ENCODE measurements around the gene TP53BP2. TPM values are rescaled to one million over a fixed set of nuclear protein-coding genes. Genes with fewer than 3 reads are reported as not detected.
A peak's percentile ranks its signal among the peaks of the same experiment; 100 is the strongest.

Gene TP53BP2
- total and polyA plus RNA-seq, 5 donors from 2014 or later = 7.4 to 93.5 (median 8.2) TPM

DNA sequence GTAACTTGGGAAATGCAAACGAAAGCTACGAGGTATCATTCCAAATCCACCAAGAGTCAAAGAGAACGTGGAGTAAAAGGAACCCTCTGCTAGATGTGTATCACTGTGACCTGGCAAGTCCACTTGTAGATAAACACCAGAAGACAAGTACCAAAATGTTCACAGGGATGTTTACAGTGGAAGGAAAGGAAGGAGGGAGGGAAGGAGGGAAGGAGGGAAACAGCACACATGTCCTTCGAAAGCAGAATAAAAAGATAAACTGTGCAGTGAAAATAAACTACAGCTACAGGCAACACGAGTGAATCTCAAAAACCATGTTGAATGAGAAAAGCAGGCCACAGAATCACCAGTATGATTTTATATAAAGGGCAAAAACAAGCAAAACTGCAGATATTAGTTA, 59.9 kb downstream of the TP53BP2 start:
- H3K27ac ChIP-seq (ENCODE audit: insufficient read depth, low read length, poor library complexity, severe bottlenecking) = no peak overlapping the region
- no peak for ATAC-seq (ENCODE audit: low read depth in 2 of 2)
- no peaks in the 10 kb centered on the region for H3K27me3 Mint-ChIP-seq
- no peak for DNase-seq
- peaks cover 23% of the 10 kb centered on the region for H3K36me3 ChIP-seq (ENCODE audit: control insufficient read depth, insufficient read depth, low read length)
- no peaks in the 10 kb centered on the region for H3K9me3 Mint-ChIP-seq
- no peak overlapping the region for H3K4me3 ChIP-seq (ENCODE audit: low read depth, low read length)
- H3K27ac Mint-ChIP-seq = peak overlapping the region in 1 of 3 donors; percentile 53
- no peaks in the 10 kb centered on the region for H3K9me3 ChIP-seq (ENCODE audit: control insufficient read depth in 2 of 2, low read length in 2 of 2)
- H3K4me3 Mint-ChIP-seq = no peak overlapping the region
- H3K36me3 Mint-ChIP-seq = peaks cover 22% of the 10 kb centered on the region
- H3K4me1 ChIP-seq (ENCODE audit: control insufficient read depth, insufficient read depth, low read length, poor library complexity, severe bottlenecking) = no peaks in the 10 kb centered on the region
- no peaks in the 10 kb centered on the region for H3K27me3 ChIP-seq (ENCODE audit: control insufficient read depth, insufficient read depth, low read length)
- H3K4me1 Mint-ChIP-seq = peaks cover 0 to 3% (median 0%) of the 10 kb centered on the region in 4 donors

DNA sequence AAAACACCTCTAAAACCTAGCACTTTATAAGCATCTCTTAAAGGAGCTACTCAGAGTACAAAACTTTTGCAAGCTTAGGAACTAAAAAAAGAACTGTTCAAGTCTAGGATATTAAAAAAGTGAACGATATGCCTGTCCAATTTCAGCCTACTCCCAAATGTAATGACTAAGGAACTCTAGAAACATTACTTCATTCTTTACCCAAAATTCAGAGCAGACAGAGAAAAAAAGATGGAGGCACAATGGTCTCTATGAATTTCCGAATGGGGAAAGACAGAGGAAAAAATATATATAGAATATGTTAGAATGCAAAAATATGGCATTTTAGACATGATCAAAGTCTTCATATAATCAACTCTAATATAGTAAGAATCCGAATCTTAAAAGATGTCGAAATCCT, 61.2 kb downstream of the TP53BP2 start:
- Histone ChIP-seq H3K36me3 (ENCODE audit: control insufficient read depth, insufficient read depth, low read length) (peaks cover 33% of the 10 kb centered on the region), H3K9me3 (ENCODE audit: control insufficient read depth in 2 of 2, low read length in 2 of 2) (no peaks in the 10 kb centered on the region), H3K4me1 (ENCODE audit: control insufficient read depth, insufficient read depth, low read length, poor library complexity, severe bottlenecking) (no peaks in the 10 kb centered on the region), H3K27ac (ENCODE audit: insufficient read depth, low read length, poor library complexity, severe bottlenecking) (no peak overlapping the region), H3K27me3 (ENCODE audit: control insufficient read depth, insufficient read depth, low read length) (no peaks in the 10 kb centered on the region), H3K4me3 (ENCODE audit: low read depth, low read length) (no peak overlapping the region)
- DNase-seq (no peak), ATAC-seq (ENCODE audit: low read depth in 2 of 2) (no peak)
- Mint-ChIP-seq H3K27me3 (no peaks in the 10 kb centered on the region), H3K27ac (no peak overlapping the region), H3K4me3 (no peak overlapping the region), H3K4me1 (peaks cover 0 to 6% (median 0%) of the 10 kb centered on the region in 4 donors), H3K9me3 (no peaks in the 10 kb centered on the region), H3K36me3 (peaks cover 22% of the 10 kb centered on the region)

DNA sequence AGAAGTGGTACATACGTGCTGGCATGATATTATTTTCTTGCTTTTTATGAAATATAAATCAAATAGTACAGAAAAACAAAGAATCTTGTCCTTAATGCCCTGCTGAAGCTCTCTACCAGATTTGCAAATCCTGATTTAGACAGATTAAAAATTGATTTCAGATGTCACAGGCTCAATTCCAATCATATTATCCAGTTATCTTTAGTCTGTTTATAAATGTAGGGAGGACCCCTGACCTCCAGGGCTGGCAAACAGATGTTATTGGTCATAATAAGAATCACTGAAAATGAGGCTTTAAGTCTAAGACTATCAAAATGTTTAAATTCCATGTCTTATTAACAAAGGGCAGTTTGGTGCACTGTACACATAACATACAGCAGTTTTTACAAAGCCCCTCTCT, 62.1 kb downstream of the TP53BP2 start:
- Mint-ChIP-seq H3K27me3 (no peaks in the 10 kb centered on the region), H3K4me3 (no peak overlapping the region), H3K4me1 (peaks cover 0 to 6% (median 0%) of the 10 kb centered on the region in 4 donors), H3K27ac (peak overlapping the region in 1 of 3 donors; percentile 21), H3K36me3 (peaks cover 21% of the 10 kb centered on the region), H3K9me3 (no peaks in the 10 kb centered on the region)
- Histone ChIP-seq H3K27me3 (ENCODE audit: control insufficient read depth, insufficient read depth, low read length) (no peaks in the 10 kb centered on the region), H3K27ac (ENCODE audit: insufficient read depth, low read length, poor library complexity, severe bottlenecking) (no peak overlapping the region), H3K4me3 (ENCODE audit: low read depth, low read length) (no peak overlapping the region), H3K36me3 (ENCODE audit: control insufficient read depth, insufficient read depth, low read length) (peaks cover 35% of the 10 kb centered on the region), H3K9me3 (ENCODE audit: control insufficient read depth in 2 of 2, low read length in 2 of 2) (no peaks in the 10 kb centered on the region), H3K4me1 (ENCODE audit: control insufficient read depth, insufficient read depth, low read length, poor library complexity, severe bottlenecking) (no peaks in the 10 kb centered on the region)
- ATAC-seq (ENCODE audit: low read depth in 2 of 2) (no peak), DNase-seq (no peak)

DNA sequence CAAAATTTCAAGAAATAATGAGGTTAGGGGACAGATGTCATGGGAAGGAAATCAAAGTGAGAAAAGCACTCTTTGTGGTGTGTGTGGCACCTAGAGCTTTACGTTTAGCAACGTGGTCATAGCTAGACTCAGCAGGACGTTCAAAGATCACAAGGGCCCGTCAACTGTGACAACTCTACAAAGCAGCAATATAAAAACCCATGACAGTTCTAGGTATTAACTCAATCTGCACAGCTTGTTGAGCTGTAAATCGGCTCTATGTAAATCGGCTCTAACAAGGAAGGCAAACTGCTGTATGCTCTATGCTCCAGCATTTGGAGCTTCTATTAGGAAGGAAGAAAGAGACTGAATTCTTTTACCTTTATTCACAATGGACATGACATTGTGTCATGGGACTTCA, 64.8 kb downstream of the TP53BP2 start:
- Mint-ChIP-seq H3K27ac (peak overlapping the region; percentile 44 to 69 (median 56)), H3K9me3 (no peaks in the 10 kb centered on the region), H3K36me3 (peaks cover 32% of the 10 kb centered on the region), H3K27me3 (no peaks in the 10 kb centered on the region), H3K4me1 (peaks cover 0 to 8% (median 5%) of the 10 kb centered on the region in 4 donors), H3K4me3 (no peak overlapping the region)
- Histone ChIP-seq H3K9me3 (ENCODE audit: control insufficient read depth in 2 of 2, low read length in 2 of 2) (no peaks in the 10 kb centered on the region), H3K27me3 (ENCODE audit: control insufficient read depth, insufficient read depth, low read length) (no peaks in the 10 kb centered on the region), H3K4me1 (ENCODE audit: control insufficient read depth, insufficient read depth, low read length, poor library complexity, severe bottlenecking) (peaks cover 4% of the 10 kb centered on the region), H3K27ac (ENCODE audit: insufficient read depth, low read length, poor library complexity, severe bottlenecking) (peak overlapping the region; percentile 10), H3K4me3 (ENCODE audit: low read depth, low read length) (no peak overlapping the region), H3K36me3 (ENCODE audit: control insufficient read depth, insufficient read depth, low read length) (peaks cover 43% of the 10 kb centered on the region)
- ATAC-seq (ENCODE audit: low read depth in 2 of 2) (no peak), DNase-seq (no peak)

DNA sequence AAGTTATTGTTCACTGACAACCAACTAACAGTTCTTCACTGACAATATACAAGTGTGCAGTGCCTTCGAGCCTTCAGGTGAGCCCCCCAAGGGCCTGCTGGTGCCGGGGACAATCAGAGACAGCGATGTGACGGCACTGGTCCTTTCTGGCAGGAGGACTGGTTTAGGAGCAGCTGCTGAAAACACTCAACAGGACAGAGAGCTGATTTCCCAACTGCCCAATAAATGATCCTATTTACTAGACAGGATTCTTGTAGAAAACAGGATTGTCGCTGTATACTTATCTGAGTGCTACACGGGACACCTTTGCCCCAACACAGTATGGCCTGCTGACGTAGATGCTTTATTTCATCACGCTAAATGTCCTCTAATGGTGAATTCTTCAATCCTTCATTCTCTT, 65.4 kb downstream of the TP53BP2 start:
- H3K27ac ChIP-seq (ENCODE audit: insufficient read depth, low read length, poor library complexity, severe bottlenecking) = peak overlapping the region; percentile 10
- Mint-ChIP-seq H3K27ac (peak overlapping the region in 2 of 3 donors; percentile 15 to 69), H3K27me3 (no peaks in the 10 kb centered on the region), H3K4me1 (peaks cover 0 to 12% (median 7%) of the 10 kb centered on the region in 4 donors), H3K9me3 (no peaks in the 10 kb centered on the region), H3K4me3 (no peak overlapping the region), H3K36me3 (peaks cover 29% of the 10 kb centered on the region)
- H3K27me3 ChIP-seq (ENCODE audit: control insufficient read depth, insufficient read depth, low read length) = no peaks in the 10 kb centered on the region
- no peak overlapping the region for H3K4me3 ChIP-seq (ENCODE audit: low read depth, low read length)
- peaks cover 6% of the 10 kb centered on the region for H3K4me1 ChIP-seq (ENCODE audit: control insufficient read depth, insufficient read depth, low read length, poor library complexity, severe bottlenecking)
- ATAC-seq (ENCODE audit: low read depth in 2 of 2) (no peak), DNase-seq (no peak)
- peaks cover 49% of the 10 kb centered on the region for H3K36me3 ChIP-seq (ENCODE audit: control insufficient read depth, insufficient read depth, low read length)
- no peaks in the 10 kb centered on the region for H3K9me3 ChIP-seq (ENCODE audit: control insufficient read depth in 2 of 2, low read length in 2 of 2)

DNA sequence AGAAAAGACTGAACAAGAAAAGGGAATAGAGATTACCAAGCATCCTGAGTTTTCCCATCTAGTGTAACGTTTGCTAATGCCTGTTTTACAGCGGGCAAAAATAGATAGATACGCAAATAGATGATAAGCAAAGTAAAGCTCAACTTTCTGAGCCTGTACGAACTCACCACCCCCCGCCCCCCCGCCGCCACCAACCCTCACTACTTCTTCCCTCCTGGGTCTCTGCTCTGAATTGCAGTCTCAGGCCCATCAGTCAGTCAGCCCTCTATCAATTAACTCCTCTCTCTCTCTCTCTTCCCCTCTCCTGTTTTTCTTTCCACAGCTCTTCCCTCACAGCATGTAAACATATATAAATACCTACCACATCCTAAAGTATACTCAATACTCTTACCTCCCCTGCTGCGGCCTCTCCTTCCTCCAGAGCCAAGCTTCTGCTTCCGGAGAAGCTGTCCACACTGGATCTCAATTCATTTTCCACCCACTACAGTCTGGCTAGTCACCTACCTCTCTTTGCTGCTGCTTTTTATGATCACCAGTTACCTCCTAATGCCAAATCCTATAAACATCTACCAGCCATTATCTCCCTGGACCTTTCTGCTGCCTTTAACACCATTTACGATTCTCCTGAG, 68.8 kb downstream of the TP53BP2 start:
- peaks cover 6% of the 10 kb centered on the region for H3K4me1 ChIP-seq (ENCODE audit: control insufficient read depth, insufficient read depth, low read length, poor library complexity, severe bottlenecking)
- H3K36me3 ChIP-seq (ENCODE audit: control insufficient read depth, insufficient read depth, low read length) = peaks cover 76% of the 10 kb centered on the region
- H3K27me3 ChIP-seq (ENCODE audit: control insufficient read depth, insufficient read depth, low read length) = no peaks in the 10 kb centered on the region
- H3K4me3 ChIP-seq (ENCODE audit: low read depth, low read length) = no peak overlapping the region
- no peaks in the 10 kb centered on the region for H3K27me3 Mint-ChIP-seq
- no peak overlapping the region for H3K27ac ChIP-seq (ENCODE audit: insufficient read depth, low read length, poor library complexity, severe bottlenecking)
- ATAC-seq (ENCODE audit: low read depth in 2 of 2) (no peak), DNase-seq (no peak)
- no peaks in the 10 kb centered on the region for H3K9me3 Mint-ChIP-seq
- peaks cover 31% of the 10 kb centered on the region for H3K36me3 Mint-ChIP-seq
- H3K4me1 Mint-ChIP-seq = peaks cover 3 to 15% (median 8%) of the 10 kb centered on the region in 4 donors
- H3K27ac Mint-ChIP-seq = peak overlapping the region; percentile 26 to 89 (median 59)
- H3K4me3 Mint-ChIP-seq = peak overlapping the region in 1 of 4 donors; percentile 8
- no peaks in the 10 kb centered on the region for H3K9me3 ChIP-seq (ENCODE audit: control insufficient read depth in 2 of 2, low read length in 2 of 2)

DNA sequence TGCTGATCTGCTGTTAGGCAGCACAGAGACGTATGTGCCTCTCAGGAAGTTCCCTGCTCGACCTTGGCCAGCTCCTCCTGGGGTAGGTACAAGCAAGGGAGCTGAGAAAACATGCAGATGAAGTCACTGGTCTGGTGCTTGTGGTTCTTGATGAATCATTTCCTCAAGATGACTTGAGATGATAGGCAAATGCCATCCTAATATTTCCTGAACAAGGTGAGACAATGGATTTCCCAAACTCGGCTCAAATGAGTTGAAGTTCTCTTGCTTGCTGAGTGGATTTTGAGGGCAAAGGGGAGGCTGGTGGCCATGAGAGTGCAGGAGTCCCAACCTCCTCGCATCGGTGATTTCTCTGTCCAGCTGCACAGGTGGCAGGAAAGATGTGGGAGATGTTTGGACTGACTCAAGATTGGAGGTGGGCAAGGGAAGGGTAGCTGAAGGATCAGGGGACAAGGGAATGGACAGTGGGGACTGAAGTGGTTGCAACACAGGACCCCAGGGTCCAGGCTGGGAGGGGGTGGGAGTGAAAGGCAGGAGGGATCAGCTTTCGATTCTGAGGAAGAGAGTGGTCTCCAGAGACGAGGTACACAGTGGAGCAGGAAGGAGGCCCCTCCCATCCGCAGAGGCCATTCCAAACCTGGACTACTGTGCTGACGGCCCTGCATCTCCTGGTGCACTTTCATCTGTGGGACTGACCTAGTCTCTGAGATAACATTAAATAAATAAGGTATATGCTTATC, 69.5 kb downstream of the TP53BP2 start:
- DNase-seq (peak in 1 of 3 donors; percentile 49), ATAC-seq (ENCODE audit: low read depth in 2 of 2) (peak; percentile 66 to 75)
- Histone ChIP-seq H3K4me1 (ENCODE audit: control insufficient read depth, insufficient read depth, low read length, poor library complexity, severe bottlenecking) (peaks cover 6% of the 10 kb centered on the region), H3K9me3 (ENCODE audit: control insufficient read depth in 2 of 2, low read length in 2 of 2) (no peaks in the 10 kb centered on the region), H3K27ac (ENCODE audit: insufficient read depth, low read length, poor library complexity, severe bottlenecking) (no peak overlapping the region), H3K4me3 (ENCODE audit: low read depth, low read length) (no peak overlapping the region), H3K27me3 (ENCODE audit: control insufficient read depth, insufficient read depth, low read length) (no peaks in the 10 kb centered on the region), H3K36me3 (ENCODE audit: control insufficient read depth, insufficient read depth, low read length) (peaks cover 80% of the 10 kb centered on the region)
- H3K9me3 Mint-ChIP-seq = no peaks in the 10 kb centered on the region
- no peak overlapping the region for H3K4me3 Mint-ChIP-seq
- H3K27me3 Mint-ChIP-seq = no peaks in the 10 kb centered on the region
- H3K27ac Mint-ChIP-seq = peak overlapping the region; percentile 26 to 83 (median 75)
- peaks cover 38% of the 10 kb centered on the region for H3K36me3 Mint-ChIP-seq
- peaks cover 5 to 21% (median 8%) of the 10 kb centered on the region in 4 donors for H3K4me1 Mint-ChIP-seq
